Testis (tissue), 3 donors: ENCODE data around the gene DHX38. TPM values are rescaled to one million over a fixed set of nuclear protein-coding genes. Genes with fewer than 3 reads are reported as not detected.

Experiments used
- DNase-seq: peaks from one replicate; pipeline ENCODE4 v3.0.0-alpha.2; 2019
- H3K27ac ChIP-seq, 2 donors: fragments of 200-600 bp; sonication (generic); one replicate each; pipeline ENCODE4 v1.5.1; 2019
- H3K27me3 ChIP-seq: fragments of 200-600 bp; sonication (generic); one replicate; pipeline ENCODE4 v1.5.1; 2019
- H3K36me3 ChIP-seq: fragments of 200-600 bp; sonication (generic); one replicate; pipeline ENCODE4 v1.5.1; 2017; ENCODE audit warnings: low read depth; ENCODE audit errors: missing control alignments
- H3K4me1 ChIP-seq: fragments of 200-600 bp; sonication (generic); one replicate; pipeline ENCODE4 v1.5.1; 2019
- H3K4me3 ChIP-seq, 2 donors: fragments of 200-600 bp; sonication (generic); one replicate each; pipeline ENCODE4 v1.5.1; 2017 to 2019
- H3K9me3 ChIP-seq: fragments of 200-600 bp; sonication (generic); one replicate; pipeline ENCODE4 v1.5.1; 2017
- CTCF ChIP-seq, 3 experiments: fragments of 450-650 bp in 2 of 3; fragments of 200-600 bp in 1 of 3; sonication (generic) in 1 of 3; IDR thresholded peaks; one replicate each; pipeline ENCODE4 v1.5.1; 2016 to 2019; ENCODE audit warnings: antibody characterized with exemption in 3 of 3, mild to moderate bottlenecking in 2 of 3, moderate library complexity in 1 of 3
- POLR2A ChIP-seq: fragments of 450-650 bp; IDR thresholded peaks from one replicate; pipeline ENCODE4 v1.6.1; 2017; ENCODE audit warnings: antibody characterized with exemption, mild to moderate bottlenecking, moderate library complexity
- WGBS, 2 donors: methylation state at CpG; one replicate each; pipeline ENCODE4 v1.1.5; 2018; 5-methylcytosine and 5-hydroxymethylcytosine counted together
- intact Hi-C: fragments of 100-400 bp; cut with DNase I; formaldehyde crosslinking; loops from one replicate; pipeline ENCODE4 v1.15.1; 2023; ENCODE audit warnings: low total_unique reads
- polyA plus RNA-seq: library from polyadenylated mRNA; stranded (reverse); fragments of 350-450 nt; fragmentation: Illumina TruSeq; extraction: RNeasy Lipid Tissue Mini Kit (QIAGEN cat#74804); gene quantifications from one replicate; pipeline ENCODE4 v1.2.3, GENCODE V29; 2014; ENCODE audit warnings: low read depth, low replicate concordance; ENCODE audit not compliant: insufficient read depth
- total RNA-seq, 2 donors: library from RNA; depleted of rRNA; stranded (reverse); fragments of >200 nt; gene quantifications; one replicate each; pipeline ENCODE4 v1.2.3, GENCODE V29; 2016

Gene DHX38
- total and polyA plus RNA-seq, 3 donors from 2014 or later = 64.5 to 102 (median 95.0) TPM

GRCh38 chr16:72098936-72099335 lies 5.3 kb downstream of the DHX38 start:
- H3K27me3 ChIP-seq = no peaks in the 10 kb centered on the region
- no peak for DNase-seq
- H3K4me1 ChIP-seq = peaks cover 14% of the 10 kb centered on the region
- intact Hi-C loops = no loop called here
- no peak for TF ChIP-seq POLR2A
- TF ChIP-seq CTCF (IDR thresholded peaks at IDR 0.05) = no peak
- H3K9me3 ChIP-seq = no peaks in the 10 kb centered on the region
- H3K4me3 ChIP-seq = no peak overlapping the region
- WGBS, 2 donors = 74 to 81% methylated on average over 15 of the region's 15 CpGs
- no peak overlapping the region for H3K27ac ChIP-seq
- H3K36me3 ChIP-seq = no peaks in the 10 kb centered on the region

DNA sequence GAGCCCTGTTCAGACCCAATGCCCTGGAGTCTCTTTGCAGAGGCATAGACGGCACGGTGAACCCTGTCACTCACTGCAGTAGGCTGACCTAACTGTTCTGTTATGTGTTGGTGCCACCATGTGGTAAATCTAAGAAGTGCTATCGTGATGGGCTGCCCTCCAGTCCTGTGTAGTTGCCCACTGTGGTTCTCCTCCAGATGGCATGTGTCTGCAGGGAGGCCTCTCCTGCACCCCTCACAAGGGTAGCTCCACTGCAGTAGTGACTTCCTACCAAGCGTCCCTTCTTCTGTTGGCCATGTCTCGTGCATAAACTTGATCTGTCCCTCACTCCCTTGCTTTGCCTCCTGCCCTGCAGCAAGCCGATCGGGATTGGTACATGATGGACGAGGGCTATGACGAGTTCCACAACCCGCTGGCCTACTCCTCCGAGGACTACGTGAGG lies 5.8 kb downstream of the DHX38 start:
- WGBS, 2 donors = 67 to 75% methylated on average over 12 of the region's 12 CpGs
- peak; percentile 75 for DNase-seq
- intact Hi-C loops = no loop called here

GRCh38 chr16:72101195-72101594 lies 7.5 kb downstream of the DHX38 start:
- TF ChIP-seq CTCF (IDR thresholded peaks at IDR 0.05) (no peak), POLR2A (no peak)
- Histone ChIP-seq H3K4me3 (no peak overlapping the region), H3K9me3 (no peaks in the 10 kb centered on the region), H3K4me1 (no peaks in the 10 kb centered on the region), H3K27ac (no peak overlapping the region), H3K36me3 (no peaks in the 10 kb centered on the region), H3K27me3 (no peaks in the 10 kb centered on the region)
- no peak for DNase-seq
- 43 to 73% methylated on average over 10 of the region's 10 CpGs for WGBS, 2 donors
- intact Hi-C loops = no loop called here

More for the DNA sequence above, 5.8 kb downstream of the DHX38 start:
- no peaks in the 10 kb centered on the region for H3K36me3 ChIP-seq
- no peaks in the 10 kb centered on the region for H3K27me3 ChIP-seq
- TF ChIP-seq CTCF (IDR thresholded peaks at IDR 0.05) (peak; percentile 18 to 56 (median 55)), POLR2A (no peak)
- peaks cover 13% of the 10 kb centered on the region for H3K4me1 ChIP-seq
- no peak overlapping the region for H3K4me3 ChIP-seq
- no peak overlapping the region for H3K27ac ChIP-seq
- H3K9me3 ChIP-seq = no peaks in the 10 kb centered on the region

DNA sequence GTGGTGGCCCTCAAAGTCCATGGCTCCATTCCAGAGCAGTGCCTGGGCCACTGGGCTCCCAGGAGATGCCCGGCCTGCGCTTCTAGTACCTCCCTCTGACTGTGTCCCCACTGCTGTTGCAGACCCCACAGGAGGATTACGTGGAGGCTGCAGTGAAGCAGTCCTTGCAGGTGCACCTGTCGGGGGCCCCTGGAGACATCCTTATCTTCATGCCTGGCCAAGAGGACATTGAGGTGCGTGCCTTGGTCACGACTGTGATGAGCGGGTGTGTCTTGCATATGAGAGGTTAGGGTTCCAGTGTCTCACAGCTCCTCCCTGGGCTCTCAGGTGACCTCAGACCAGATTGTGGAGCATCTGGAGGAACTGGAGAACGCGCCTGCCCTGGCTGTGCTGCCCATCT lies 11.3 kb downstream of the DHX38 start:
- Histone ChIP-seq H3K36me3 (no peaks in the 10 kb centered on the region), H3K27me3 (no peaks in the 10 kb centered on the region), H3K27ac (no peak overlapping the region), H3K4me1 (no peaks in the 10 kb centered on the region), H3K4me3 (no peak overlapping the region), H3K9me3 (no peaks in the 10 kb centered on the region)
- WGBS, 2 donors = 94 to 95% methylated on average over 6 to 9 of the region's 9 CpGs
- intact Hi-C loops = no loop called here
- no peak for TF ChIP-seq POLR2A
- no peak for TF ChIP-seq CTCF (IDR thresholded peaks at IDR 0.05)
- no peak for DNase-seq

GRCh38 chr16:72105978-72106377 lies 12.3 kb downstream of the DHX38 start:
- no peak overlapping the region for H3K4me3 ChIP-seq
- no peak overlapping the region for H3K27ac ChIP-seq
- intact Hi-C loops = no loop called here
- H3K36me3 ChIP-seq = no peaks in the 10 kb centered on the region
- DNase-seq = no peak
- H3K9me3 ChIP-seq = no peaks in the 10 kb centered on the region
- TF ChIP-seq POLR2A (no peak), CTCF (IDR thresholded peaks at IDR 0.05) (no peak)
- H3K4me1 ChIP-seq = no peaks in the 10 kb centered on the region
- no peaks in the 10 kb centered on the region for H3K27me3 ChIP-seq
- WGBS, 2 donors = 92% methylated on average over 9 to 12 of the region's 12 CpGs
